Measurements from ENCODE around the gene RALGDS. TPM values are rescaled to one million over a fixed set of nuclear protein-coding genes. Genes with fewer than 3 reads are reported as not detected.
A peak's percentile ranks its signal among the peaks of the same experiment; 100 is the strongest.

Gene RALGDS
- total and polyA plus RNA-seq, 9 donors, result 26.2 to 139 (median 48.8) TPM

- TF ChIP-seq EP300 (IDR thresholded peaks at IDR 0.05) (no peak), POLR2A (IDR thresholded peaks at IDR 0.05) (no peak), CTCF (IDR thresholded peaks at IDR 0.05) (no peak)
- intact Hi-C loops (cut with DNase I), result no loop called here
- Histone ChIP-seq H3K27me3 (no peaks in the 10 kb centered on the region), H3K27ac (no peak overlapping the region), H3K4me3 (no peak overlapping the region), H3K36me3 (no peaks in the 10 kb centered on the region), H3K4me1 (ENCODE audit: insufficient read depth) (no peaks in the 10 kb centered on the region), H3K9me3 (no peaks in the 10 kb centered on the region)
- DNase-seq, result peak in 2 of 5 donors; percentile 17 to 31
- WGBS, 3 donors, result 80 to 82% (median 82%) methylated on average over 15 of the region's 15 CpGs
These were observed 16.2 kb downstream of the RALGDS start for GRCh38 chr9:133104718-133105460.

- no peaks in the 10 kb centered on the region for H3K9me3 ChIP-seq
- H3K27ac ChIP-seq, result no peak overlapping the region
- TF ChIP-seq EP300 (IDR thresholded peaks at IDR 0.05) (no peak), POLR2A (IDR thresholded peaks at IDR 0.05) (no peak), CTCF (IDR thresholded peaks at IDR 0.05) (no peak)
- H3K4me1 ChIP-seq (ENCODE audit: insufficient read depth), result no peaks in the 10 kb centered on the region
- peak in 3 of 5 donors; percentile 18 to 34 (median 26) for DNase-seq
- WGBS, 3 donors, result 75 to 81% (median 78%) methylated on average over 12 of the region's 12 CpGs
- no peaks in the 10 kb centered on the region for H3K36me3 ChIP-seq
- no peaks in the 10 kb centered on the region for H3K27me3 ChIP-seq
- no peak overlapping the region for H3K4me3 ChIP-seq
- intact Hi-C loops (cut with DNase I), result loop anchor here in 3 of 4 donors (2.0 kb wide), 1 partner anchor 41 kb away; no protein-coding TSS in a partner anchor
These were observed 17.0 kb downstream of the RALGDS start for GRCh38 chr9:133103987-133104505.

DNA sequence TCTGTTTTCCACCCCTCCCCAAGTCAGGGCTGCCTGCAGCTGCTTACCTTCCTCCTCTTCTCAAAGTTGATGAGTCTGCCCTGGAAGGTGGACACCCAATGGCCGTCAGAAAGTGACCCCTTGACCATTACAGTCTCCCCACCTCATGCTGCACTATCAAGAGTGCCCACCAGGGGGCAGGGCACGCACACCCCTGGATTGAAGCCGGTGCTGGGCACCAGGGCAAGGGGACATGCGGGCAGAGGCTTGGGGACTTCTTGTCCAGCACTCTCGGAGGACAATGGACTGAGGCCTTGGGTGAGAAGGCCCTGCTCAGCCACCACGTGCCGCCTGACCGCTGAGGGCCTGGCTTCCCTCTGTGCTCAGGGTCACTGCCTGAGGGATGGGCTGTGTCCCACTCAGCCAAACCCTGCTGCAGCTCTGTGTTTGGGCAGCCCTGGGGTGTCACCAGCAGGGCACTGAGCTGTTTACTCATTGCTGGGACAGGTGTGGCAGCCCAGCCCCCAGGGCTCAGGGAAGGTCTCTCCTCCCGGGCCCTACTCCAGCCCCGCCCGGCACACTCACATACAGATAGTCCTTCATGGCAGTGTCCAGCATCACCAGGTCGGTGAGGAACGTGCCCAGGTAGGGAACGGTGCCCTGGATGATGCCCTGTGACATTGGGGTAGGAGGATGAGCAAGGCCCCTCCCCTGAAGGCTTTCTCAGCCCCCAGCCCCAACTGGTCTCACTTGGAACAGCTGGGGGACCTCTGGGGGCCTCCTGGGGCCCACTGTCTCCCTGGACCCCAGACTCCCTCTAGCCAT lies 17.7 kb downstream of the RALGDS start:
- TF ChIP-seq POLR2A (IDR thresholded peaks at IDR 0.05) (no peak), CTCF (IDR thresholded peaks at IDR 0.05) (peak; percentile 92 to 98 (median 98))
- no peaks in the 10 kb centered on the region for H3K9me3 ChIP-seq
- peak overlapping the region in 1 of 2 donors; percentile 55 for H3K27ac ChIP-seq
- intact Hi-C loops (cut with DNase I), result loop anchor here in 3 of 4 donors (2.0 kb wide), 1 partner anchor 41 kb away; no protein-coding TSS in a partner anchor
- H3K36me3 ChIP-seq, result no peaks in the 10 kb centered on the region
- 49 to 70% (median 57%) methylated on average over 7 to 14 of the region's 14 CpGs for WGBS, 3 donors
- peak in 4 of 5 donors; percentile 50 to 79 (median 77) for DNase-seq
- H3K27me3 ChIP-seq, result no peaks in the 10 kb centered on the region
- H3K4me1 ChIP-seq (ENCODE audit: insufficient read depth), result no peaks in the 10 kb centered on the region
- no peak overlapping the region for H3K4me3 ChIP-seq

- H3K4me1 ChIP-seq (ENCODE audit: insufficient read depth), result no peaks in the 10 kb centered on the region
- intact Hi-C loops (cut with DNase I), result loop anchor here in 3 of 4 donors (2.0 kb wide), 1 partner anchor 42 kb away; no protein-coding TSS in a partner anchor
- H3K4me3 ChIP-seq, result no peak overlapping the region
- H3K27ac ChIP-seq, result no peak overlapping the region
- 91 to 94% (median 91%) methylated on average over 20 to 21 of the region's 21 CpGs for WGBS, 3 donors
- no peaks in the 10 kb centered on the region for H3K36me3 ChIP-seq
- H3K27me3 ChIP-seq, result no peaks in the 10 kb centered on the region
- DNase-seq, result peak in 3 of 5 donors; percentile 9 to 37 (median 17)
- TF ChIP-seq POLR2A (IDR thresholded peaks at IDR 0.05) (no peak), EP300 (IDR thresholded peaks at IDR 0.05) (no peak), CTCF (IDR thresholded peaks at IDR 0.05) (no peak)
- no peaks in the 10 kb centered on the region for H3K9me3 ChIP-seq
These were observed 18.6 kb downstream of the RALGDS start for GRCh38 chr9:133102190-133103021.
